ENCODE results near the gene ANKMY1. TPM values are rescaled to one million over a fixed set of nuclear protein-coding genes. Genes with fewer than 3 reads are reported as not detected.

The ANKMY1 gene
- polyA plus RNA-seq, 4 donors, result 10.0 to 18.6 (median 12.9) TPM

- DNase-seq (ENCODE audit: low read depth in 4 of 4, low spot score in 2 of 4), result no peak
These were observed 93.8 kb downstream of the ANKMY1 start for GRCh38 chr2:240463866-240464481.

GRCh38 chr2:240463274-240463865, 94.4 kb downstream of the ANKMY1 start:
- DNase-seq (ENCODE audit: low read depth in 4 of 4, low spot score in 2 of 4), result no peak

- no peak for DNase-seq (ENCODE audit: low read depth in 4 of 4, low spot score in 2 of 4)
These were observed 95.0 kb downstream of the ANKMY1 start for GRCh38 chr2:240462707-240463273.

GRCh38 chr2:240462073-240462706, 95.6 kb downstream of the ANKMY1 start:
- no peak for DNase-seq (ENCODE audit: low read depth in 4 of 4, low spot score in 2 of 4)

- no peak for DNase-seq (ENCODE audit: low read depth in 4 of 4, low spot score in 2 of 4)
These were observed 96.2 kb downstream of the ANKMY1 start for GRCh38 chr2:240461471-240462072.

DNA sequence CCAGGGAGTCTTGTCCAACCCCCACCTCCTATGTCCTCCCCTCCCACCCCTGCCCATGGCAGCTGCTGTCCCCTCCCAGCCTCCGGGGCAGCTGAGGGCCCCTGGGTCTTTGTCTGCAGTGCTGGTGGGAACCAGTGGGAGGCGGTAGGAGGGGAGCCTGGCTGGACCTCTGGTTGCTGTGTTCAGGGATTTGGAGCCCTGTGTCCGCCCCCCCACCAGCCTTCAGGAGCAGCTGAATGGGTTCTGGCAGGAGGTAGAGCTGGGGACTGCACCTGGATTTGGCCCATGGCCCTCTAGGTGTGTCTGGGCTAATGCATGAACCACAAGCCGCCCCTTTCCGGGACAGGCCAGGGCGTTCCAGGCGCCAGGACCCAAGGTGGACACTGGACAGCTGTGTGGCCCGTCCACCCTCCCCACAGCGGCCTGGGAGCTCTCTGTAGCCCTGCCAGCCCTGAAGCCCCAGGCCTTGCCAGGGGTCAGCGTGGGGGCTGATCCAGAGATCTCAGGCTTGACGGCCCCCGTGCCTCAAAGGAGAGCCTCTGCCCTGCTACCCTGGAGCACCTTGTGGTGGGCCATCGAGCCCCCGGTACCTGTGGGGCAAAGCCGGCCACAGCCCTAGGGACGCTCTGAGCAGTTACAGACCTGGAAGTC, 96.9 kb downstream of the ANKMY1 start:
- DNase-seq (ENCODE audit: low read depth in 4 of 4, low spot score in 2 of 4), result no peak

DNA sequence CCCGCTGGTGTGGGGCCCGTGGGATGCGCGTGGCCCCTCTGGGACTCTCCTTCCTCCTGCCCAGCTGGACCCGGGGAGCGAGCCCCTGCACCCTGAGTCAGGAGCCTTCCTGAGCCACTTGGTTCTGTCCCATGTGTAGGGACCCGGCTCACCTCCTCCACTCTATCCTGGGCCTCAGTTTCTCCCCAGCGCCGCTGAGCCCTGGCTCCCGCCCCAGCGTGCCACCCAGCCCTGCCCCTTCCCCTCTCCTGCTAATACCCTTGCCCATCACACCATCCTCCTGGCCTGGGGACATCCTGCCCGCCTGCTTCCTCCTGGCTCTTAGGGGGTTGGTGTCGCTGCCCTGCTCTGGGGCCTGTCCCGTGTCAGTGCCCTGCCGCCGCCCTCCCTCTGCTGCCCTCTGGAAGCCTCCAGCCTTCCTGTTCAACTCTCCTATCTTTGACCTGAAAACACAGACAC, 97.5 kb downstream of the ANKMY1 start:
- no peak for DNase-seq (ENCODE audit: low read depth in 4 of 4, low spot score in 2 of 4)

DNA sequence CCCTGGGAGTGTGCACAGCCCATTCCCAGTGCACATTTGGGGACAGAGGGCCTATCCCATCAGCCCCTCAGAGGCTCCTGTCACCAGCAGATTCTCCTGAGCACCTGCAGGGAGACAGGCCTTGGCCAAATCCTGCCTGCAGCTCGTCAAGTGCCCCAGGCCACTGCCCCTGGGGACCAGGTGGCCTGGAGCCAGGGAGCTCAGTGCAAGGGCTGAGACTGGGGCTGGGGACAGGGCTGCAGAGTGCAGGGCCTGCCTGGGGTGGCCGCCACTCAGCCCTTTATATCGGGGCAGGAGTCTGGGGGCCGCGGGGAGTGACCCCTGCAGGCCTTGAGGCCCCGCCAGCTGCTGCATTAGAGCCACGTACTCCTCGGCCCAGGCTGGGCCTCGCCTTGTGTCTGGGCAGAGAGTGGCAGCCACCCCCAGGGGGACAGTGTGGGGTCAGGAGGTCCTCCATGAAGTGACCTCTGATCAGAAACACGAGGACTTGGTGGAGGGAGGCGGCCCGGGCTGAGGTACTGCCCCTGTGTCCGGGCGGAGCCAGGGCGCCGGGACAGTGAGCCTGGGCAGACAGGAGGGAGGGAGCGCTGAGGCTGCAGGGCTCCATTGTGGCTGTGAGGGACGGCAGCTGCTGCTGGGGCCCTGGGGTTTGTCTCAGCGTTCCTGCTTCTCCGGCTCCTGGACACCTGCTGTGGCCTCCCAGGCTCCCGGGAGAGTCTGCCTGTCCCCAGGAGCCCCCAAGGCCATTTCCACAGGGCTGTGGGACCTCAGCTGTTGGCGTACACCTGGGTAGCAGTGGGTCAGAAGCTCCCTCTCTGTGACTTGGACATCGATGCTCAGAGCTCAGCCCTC, 98.2 kb downstream of the ANKMY1 start:
- DNase-seq (ENCODE audit: low read depth in 4 of 4, low spot score in 2 of 4), result no peak

GRCh38 chr2:240458900-240459391, 98.8 kb downstream of the ANKMY1 start:
- DNase-seq (ENCODE audit: low read depth in 4 of 4, low spot score in 2 of 4), result no peak

GRCh38 chr2:240458044-240458899, 99.5 kb downstream of the ANKMY1 start:
- no peak for DNase-seq (ENCODE audit: low read depth in 4 of 4, low spot score in 2 of 4)

GRCh38 chr2:240457223-240458043, 100.4 kb downstream of the ANKMY1 start:
- DNase-seq (ENCODE audit: low read depth in 4 of 4, low spot score in 2 of 4), result no peak

- DNase-seq (ENCODE audit: low read depth in 4 of 4, low spot score in 2 of 4), result no peak
These were observed 101.2 kb downstream of the ANKMY1 start for GRCh38 chr2:240456447-240457222.

DNA sequence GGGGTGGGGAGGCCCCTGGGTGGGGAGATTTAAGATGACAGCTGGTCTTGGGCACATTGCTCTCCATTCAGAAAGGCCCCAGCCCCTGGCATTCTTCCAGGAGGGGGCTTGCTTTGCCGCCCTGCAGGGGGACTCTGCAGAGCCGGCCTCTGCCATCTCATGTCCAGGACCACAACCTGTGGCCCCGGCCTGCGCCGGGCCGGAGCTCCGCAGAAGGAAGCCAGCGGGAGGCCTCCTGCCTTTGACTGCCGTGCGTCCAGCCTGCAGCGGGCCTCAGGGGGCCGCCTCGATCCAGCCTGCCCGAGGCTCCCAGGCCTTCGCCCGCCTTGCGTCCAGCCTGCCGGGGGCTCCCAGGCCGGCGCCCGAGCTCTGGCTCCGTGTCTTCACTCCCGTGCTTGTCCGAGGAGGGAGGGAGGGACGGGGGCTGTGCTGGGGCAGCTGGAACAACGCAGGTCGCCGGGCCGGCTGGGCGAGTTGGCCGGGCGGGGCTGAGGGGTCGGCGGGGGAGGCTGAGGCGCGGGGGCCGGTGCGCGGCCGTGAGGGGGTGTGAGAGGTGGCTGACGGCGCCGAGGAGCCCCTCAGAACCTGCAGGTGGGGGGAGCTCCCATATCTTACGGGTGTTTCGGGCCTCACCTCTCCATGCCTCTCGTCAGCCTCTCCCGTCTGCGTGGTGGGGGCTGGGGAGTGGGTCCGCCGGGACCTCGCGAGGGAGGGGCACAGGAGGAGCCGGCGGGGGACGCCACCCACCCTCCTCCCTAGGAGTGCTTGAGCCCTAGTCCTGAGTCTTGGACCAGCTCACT, 101.9 kb downstream of the ANKMY1 start:
- DNase-seq (ENCODE audit: low read depth in 4 of 4, low spot score in 2 of 4), result no peak

GRCh38 chr2:240455272-240455646, 102.5 kb downstream of the ANKMY1 start:
- DNase-seq (ENCODE audit: low read depth in 4 of 4, low spot score in 2 of 4), result no peak

DNA sequence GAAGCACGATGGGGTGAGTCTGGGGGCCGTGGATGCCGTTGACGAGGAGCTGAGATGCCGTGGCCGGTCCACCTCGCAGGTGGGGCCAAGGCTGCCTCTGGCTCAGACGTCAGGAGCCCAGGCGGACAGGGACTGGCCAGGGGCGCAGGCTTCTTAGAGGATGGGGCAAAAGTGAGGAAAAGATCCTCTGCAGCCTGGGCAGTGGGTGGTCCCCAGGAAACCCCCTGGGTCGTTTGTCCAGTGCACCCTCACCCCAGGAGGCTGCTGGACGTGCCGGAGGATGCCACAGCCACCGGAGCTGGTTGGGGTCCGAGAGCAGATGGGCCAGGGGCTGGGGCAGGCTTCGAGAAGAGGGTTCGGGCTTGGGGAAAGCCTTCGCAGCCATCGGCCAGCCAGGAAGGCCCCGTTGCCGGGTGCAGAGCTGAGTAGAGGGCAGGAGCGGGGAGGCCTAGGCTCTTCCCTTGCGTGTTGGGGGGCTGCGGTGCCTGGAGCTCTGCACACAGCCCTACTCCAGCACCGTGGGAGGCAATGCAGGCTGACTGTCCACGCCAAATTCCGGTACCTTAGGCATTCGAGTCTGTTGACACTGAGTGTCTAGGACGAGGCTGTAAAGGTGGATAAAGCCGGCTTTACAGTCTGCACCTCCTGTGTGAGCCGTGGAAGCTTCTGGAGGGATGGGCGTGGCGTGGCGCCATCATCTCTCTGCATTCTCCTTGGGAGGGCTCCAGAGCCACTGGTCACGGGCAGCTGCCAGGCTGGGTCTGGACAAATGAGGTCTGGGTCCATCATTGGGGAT, 103.5 kb downstream of the ANKMY1 start:
- no peak for DNase-seq (ENCODE audit: low read depth in 4 of 4, low spot score in 2 of 4)
